Breast epithelium (tissue), 4 donors: Measurements from ENCODE around the gene RCE1. TPM values are rescaled to one million over a fixed set of nuclear protein-coding genes. Genes with fewer than 3 reads are reported as not detected.

Experiments used
- DNase-seq, 2 donors: peaks; one replicate each; pipeline ENCODE4 v3.0.0-alpha.2; 2019; ENCODE audit warnings: low spot score in 2 of 2
- H3K27ac ChIP-seq, 2 donors: fragments of 200-600 bp; sonication (generic) in 1 of 2; one replicate each; pipeline ENCODE4 v1.5.1; 2016 to 2019; ENCODE audit warnings: mild to moderate bottlenecking in 1 of 2
- H3K27me3 ChIP-seq, 2 donors: fragments of 200-600 bp; sonication (generic) in 1 of 2; one replicate each; pipeline versions ENCODE4 v1.5.1 to v1.6.0; 2017 to 2019; ENCODE audit warnings: control low read depth in 1 of 2, mild to moderate bottlenecking in 1 of 2
- H3K36me3 ChIP-seq: fragments of 200-600 bp; one replicate; pipeline ENCODE4 v1.5.1; 2019
- H3K4me1 ChIP-seq, 2 donors: fragments of 200-600 bp; sonication (generic); one replicate each; pipeline ENCODE4 v1.5.1; 2016 to 2019; ENCODE audit warnings: control low read depth in 1 of 2
- H3K4me3 ChIP-seq, 3 donors: fragments of 200-600 bp; sonication (generic); 1 replicate in 2 of 3; 2 replicates in 1 of 3; pipeline ENCODE4 v1.5.1; 2016 to 2019; ENCODE audit warnings: mild to moderate bottlenecking in 3 of 3, moderate library complexity in 2 of 3
- H3K9me3 ChIP-seq, 2 donors: fragments of 200-600 bp; sonication (generic) in 1 of 2; one replicate each; pipeline ENCODE4 v1.5.1; 2016 to 2019; ENCODE audit warnings: control low read depth in 1 of 2
- CTCF ChIP-seq, 3 donors: fragments of 450-650 bp; IDR thresholded peaks; one replicate each; pipeline ENCODE4 v1.5.1; 2016 to 2017; ENCODE audit warnings: antibody characterized with exemption in 3 of 3, mild to moderate bottlenecking in 3 of 3, moderate library complexity in 3 of 3
- POLR2A ChIP-seq: fragments of 450-650 bp; IDR thresholded peaks from one replicate; pipeline ENCODE4 v1.6.1; 2016; ENCODE audit warnings: antibody characterized with exemption, mild to moderate bottlenecking, moderate library complexity
- POLR2AphosphoS5 ChIP-seq, 3 donors: sonication (generic); formaldehyde crosslinking; IDR thresholded peaks; one replicate each; pipeline ENCODE4 v1.6.1; 2017; ENCODE audit warnings: antibody characterized with exemption in 3 of 3
- intact Hi-C: fragments of 100-400 bp; cut with DNase I; formaldehyde crosslinking; loops from one replicate; pipeline ENCODE4 v1.15.1; 2023; ENCODE audit warnings: low total_unique reads
- total RNA-seq, 3 donors: library from RNA; depleted of rRNA; stranded (reverse); fragments of >200 nt; gene quantifications; one replicate each; pipeline ENCODE4 v1.1.0, GENCODE V29; 2016

RCE1 gene
- total RNA-seq, 3 donors from 2014 or later, result 10.7 to 23.9 (median 21.5) TPM

GRCh38 chr11:66880496-66881450 is 37.5 kb downstream of the RCE1 start:
- no peaks in the 10 kb centered on the region for H3K9me3 ChIP-seq
- H3K27me3 ChIP-seq, result no peaks in the 10 kb centered on the region
- peak overlapping the region in 1 of 3 donors; percentile 11 for H3K4me3 ChIP-seq
- no peaks in the 10 kb centered on the region for H3K36me3 ChIP-seq
- no peak for TF ChIP-seq CTCF (IDR thresholded peaks at IDR 0.05)
- no peak for TF ChIP-seq POLR2AphosphoS5 (IDR thresholded peaks at IDR 0.05)
- TF ChIP-seq POLR2A, result no peak
- H3K4me1 ChIP-seq, result peaks cover 11 to 36% of the 10 kb centered on the region in 2 donors
- peak; percentile 60 to 82 for DNase-seq
- intact Hi-C loops, result no loop called here
- H3K27ac ChIP-seq, result peak overlapping the region; percentile 37 to 60

GRCh38 chr11:66881451-66881835 is 38.2 kb downstream of the RCE1 start:
- Histone ChIP-seq H3K4me3 (no peak overlapping the region), H3K9me3 (no peaks in the 10 kb centered on the region), H3K27me3 (no peaks in the 10 kb centered on the region), H3K27ac (peak overlapping the region; percentile 37 to 60), H3K4me1 (peaks cover 11 to 36% of the 10 kb centered on the region in 2 donors), H3K36me3 (no peaks in the 10 kb centered on the region)
- TF ChIP-seq CTCF (IDR thresholded peaks at IDR 0.05) (no peak), POLR2A (no peak), POLR2AphosphoS5 (IDR thresholded peaks at IDR 0.05) (no peak)
- intact Hi-C loops, result no loop called here
- no peak for DNase-seq

GRCh38 chr11:66881927-66882452 is 38.7 kb downstream of the RCE1 start:
- TF ChIP-seq CTCF (IDR thresholded peaks at IDR 0.05) (no peak), POLR2A (no peak), POLR2AphosphoS5 (IDR thresholded peaks at IDR 0.05) (no peak)
- Histone ChIP-seq H3K4me3 (no peak overlapping the region), H3K9me3 (no peaks in the 10 kb centered on the region), H3K27ac (peak overlapping the region; percentile 60 to 72), H3K36me3 (no peaks in the 10 kb centered on the region), H3K27me3 (no peaks in the 10 kb centered on the region), H3K4me1 (peaks cover 11 to 39% of the 10 kb centered on the region in 2 donors)
- no peak for DNase-seq
- intact Hi-C loops, result no loop called here

GRCh38 chr11:66882561-66883015 is 39.3 kb downstream of the RCE1 start:
- H3K27me3 ChIP-seq, result no peaks in the 10 kb centered on the region
- DNase-seq, result no peak
- H3K4me3 ChIP-seq, result peak overlapping the region in 2 of 3 donors; percentile 30 to 38
- peak overlapping the region; percentile 60 to 72 for H3K27ac ChIP-seq
- intact Hi-C loops, result no loop called here
- peaks cover 11 to 39% of the 10 kb centered on the region in 2 donors for H3K4me1 ChIP-seq
- H3K9me3 ChIP-seq, result no peaks in the 10 kb centered on the region
- TF ChIP-seq CTCF (IDR thresholded peaks at IDR 0.05) (no peak), POLR2AphosphoS5 (IDR thresholded peaks at IDR 0.05) (no peak), POLR2A (no peak)
- H3K36me3 ChIP-seq, result no peaks in the 10 kb centered on the region
